Measurements from ENCODE around the gene ACAA2.

DNA sequence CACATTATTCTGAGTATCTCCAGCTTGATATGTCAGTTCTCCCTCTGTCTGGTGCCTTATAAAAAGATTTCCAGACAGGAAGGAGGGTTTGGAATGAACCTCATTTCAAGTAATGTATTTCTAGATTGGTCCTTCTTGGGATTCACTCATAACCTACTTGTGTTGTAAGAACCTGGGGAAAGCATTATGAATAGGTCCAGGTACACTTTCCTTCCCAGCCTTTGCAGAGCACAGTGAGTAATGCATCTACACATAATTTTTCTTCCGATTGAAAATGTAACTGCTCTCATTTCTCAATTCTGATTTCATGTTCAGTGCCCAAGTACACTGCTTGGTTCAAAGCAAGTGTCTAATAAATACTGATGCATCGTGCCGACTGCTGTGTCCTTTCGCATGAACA lies 25.0 kb upstream of the ACAA2 start:
- TF ChIP-seq, protein P1, sequence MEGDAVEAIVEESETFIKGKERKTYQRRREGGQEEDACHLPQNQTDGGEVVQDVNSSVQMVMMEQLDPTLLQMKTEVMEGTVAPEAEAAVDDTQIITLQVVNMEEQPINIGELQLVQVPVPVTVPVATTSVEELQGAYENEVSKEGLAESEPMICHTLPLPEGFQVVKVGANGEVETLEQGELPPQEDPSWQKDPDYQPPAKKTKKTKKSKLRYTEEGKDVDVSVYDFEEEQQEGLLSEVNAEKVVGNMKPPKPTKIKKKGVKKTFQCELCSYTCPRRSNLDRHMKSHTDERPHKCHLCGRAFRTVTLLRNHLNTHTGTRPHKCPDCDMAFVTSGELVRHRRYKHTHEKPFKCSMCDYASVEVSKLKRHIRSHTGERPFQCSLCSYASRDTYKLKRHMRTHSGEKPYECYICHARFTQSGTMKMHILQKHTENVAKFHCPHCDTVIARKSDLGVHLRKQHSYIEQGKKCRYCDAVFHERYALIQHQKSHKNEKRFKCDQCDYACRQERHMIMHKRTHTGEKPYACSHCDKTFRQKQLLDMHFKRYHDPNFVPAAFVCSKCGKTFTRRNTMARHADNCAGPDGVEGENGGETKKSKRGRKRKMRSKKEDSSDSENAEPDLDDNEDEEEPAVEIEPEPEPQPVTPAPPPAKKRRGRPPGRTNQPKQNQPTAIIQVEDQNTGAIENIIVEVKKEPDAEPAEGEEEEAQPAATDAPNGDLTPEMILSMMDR (IDR thresholded peaks at IDR 0.05) = no peak
- TF ChIP-seq POLR2A (IDR thresholded peaks at IDR 0.05) = no peak
